ENCODE measurements around the gene CHAF1A. TPM values are rescaled to one million over a fixed set of nuclear protein-coding genes. Genes with fewer than 3 reads are reported as not detected.

Gene CHAF1A
- polyA plus RNA-seq, 1 donor from 2014 or later: 9.4 TPM

GRCh38 chr19:4445963-4446703, 43.7 kb downstream of the CHAF1A start:
- H4K20me1 ChIP-seq (ENCODE audit: insufficient read depth): no peaks in the 10 kb centered on the region
- H3K9me2 ChIP-seq (ENCODE audit: insufficient read depth, low read length): no peaks in the 10 kb centered on the region
- H3F3A ChIP-seq (ENCODE audit: insufficient read depth, low read length, poor library complexity, severe bottlenecking): no peaks in the 10 kb centered on the region
- no peaks in the 10 kb centered on the region for H3K79me2 ChIP-seq (replicated peaks; ENCODE audit: insufficient read depth, low read length)
- no peak overlapping the region for H3K9ac ChIP-seq (ENCODE audit: low read length)
- no peak overlapping the region for H3K4me2 ChIP-seq (ENCODE audit: low read length)
- H2AFZ ChIP-seq (ENCODE audit: low read depth, low read length): no peak overlapping the region
- TF ChIP-seq CTCF (IDR thresholded peaks at IDR 0.05; ENCODE audit: poor library complexity, severe bottlenecking) (no peak), MXI1 (conservative IDR thresholded peaks at IDR 0.05; ENCODE audit: poor library complexity, severe bottlenecking) (no peak), EP300 (conservative IDR thresholded peaks at IDR 0.05; ENCODE audit: poor library complexity, severe bottlenecking) (no peak), SMC3 (conservative IDR thresholded peaks at IDR 0.05; ENCODE audit: poor library complexity) (no peak), TAF1 (IDR thresholded peaks at IDR 0.05; ENCODE audit: low read depth) (no peak), POLR2AphosphoS5 (IDR thresholded peaks at IDR 0.05) (no peak)
- H3K27me3 ChIP-seq (ENCODE audit: insufficient read depth, low read depth, low read length): no peaks in the 10 kb centered on the region
- no peak overlapping the region for H3K27ac ChIP-seq (ENCODE audit: low read length)
- no peak overlapping the region for H3K4me3 ChIP-seq (ENCODE audit: low read length)
- H3K36me3 ChIP-seq (ENCODE audit: insufficient read depth, low read length): peaks cover 5% of the 10 kb centered on the region
- H3K9me3 ChIP-seq (ENCODE audit: low read length): no peaks in the 10 kb centered on the region

GRCh38 chr19:4446704-4447200, 44.3 kb downstream of the CHAF1A start:
- Histone ChIP-seq H3K27me3 (ENCODE audit: insufficient read depth, low read depth, low read length) (no peaks in the 10 kb centered on the region), H3K36me3 (ENCODE audit: insufficient read depth, low read length) (peaks cover 5% of the 10 kb centered on the region), H2AFZ (ENCODE audit: low read depth, low read length) (no peak overlapping the region), H3K9ac (ENCODE audit: low read length) (no peak overlapping the region), H3K9me2 (ENCODE audit: insufficient read depth, low read length) (no peaks in the 10 kb centered on the region), H3K27ac (ENCODE audit: low read length) (no peak overlapping the region), H3F3A (ENCODE audit: insufficient read depth, low read length, poor library complexity, severe bottlenecking) (no peaks in the 10 kb centered on the region), H3K9me3 (ENCODE audit: low read length) (no peaks in the 10 kb centered on the region), H4K20me1 (ENCODE audit: insufficient read depth) (no peaks in the 10 kb centered on the region), H3K79me2 (replicated peaks; ENCODE audit: insufficient read depth, low read length) (no peaks in the 10 kb centered on the region), H3K4me2 (ENCODE audit: low read length) (no peak overlapping the region), H3K4me3 (ENCODE audit: low read length) (no peak overlapping the region)
- TF ChIP-seq CTCF (IDR thresholded peaks at IDR 0.05; ENCODE audit: poor library complexity, severe bottlenecking): no peak

GRCh38 chr19:4447327-4448146, 45.1 kb downstream of the CHAF1A start:
- Histone ChIP-seq H3K79me2 (replicated peaks; ENCODE audit: insufficient read depth, low read length) (no peaks in the 10 kb centered on the region), H3K4me2 (ENCODE audit: low read length) (no peak overlapping the region), H3K36me3 (ENCODE audit: insufficient read depth, low read length) (peaks cover 5% of the 10 kb centered on the region), H3F3A (ENCODE audit: insufficient read depth, low read length, poor library complexity, severe bottlenecking) (no peaks in the 10 kb centered on the region), H3K27me3 (ENCODE audit: insufficient read depth, low read depth, low read length) (no peaks in the 10 kb centered on the region), H4K20me1 (ENCODE audit: insufficient read depth) (no peaks in the 10 kb centered on the region), H3K27ac (ENCODE audit: low read length) (no peak overlapping the region), H3K9ac (ENCODE audit: low read length) (no peak overlapping the region), H3K9me3 (ENCODE audit: low read length) (no peaks in the 10 kb centered on the region), H2AFZ (ENCODE audit: low read depth, low read length) (no peak overlapping the region), H3K4me3 (ENCODE audit: low read length) (no peak overlapping the region), H3K9me2 (ENCODE audit: insufficient read depth, low read length) (no peaks in the 10 kb centered on the region)
- TF ChIP-seq POLR2AphosphoS5 (IDR thresholded peaks at IDR 0.05) (no peak), SMC3 (conservative IDR thresholded peaks at IDR 0.05; ENCODE audit: poor library complexity) (no peak), TAF1 (IDR thresholded peaks at IDR 0.05; ENCODE audit: low read depth) (no peak), MXI1 (conservative IDR thresholded peaks at IDR 0.05; ENCODE audit: poor library complexity, severe bottlenecking) (no peak), EZH2 (IDR thresholded peaks at IDR 0.05; ENCODE audit: borderline replicate concordance, insufficient read depth, low read length, poor library complexity, severe bottlenecking) (no peak), REST (IDR thresholded peaks at IDR 0.05; ENCODE audit: borderline replicate concordance) (no peak), EP300 (conservative IDR thresholded peaks at IDR 0.05; ENCODE audit: poor library complexity, severe bottlenecking) (no peak), CTCF (IDR thresholded peaks at IDR 0.05; ENCODE audit: poor library complexity, severe bottlenecking) (no peak), RAD21 (conservative IDR thresholded peaks at IDR 0.05) (no peak)
